GM12878 (cell line): Measurements from ENCODE around the gene CHCHD2. TPM values are rescaled to one million over a fixed set of nuclear protein-coding genes. Genes with fewer than 3 reads are reported as not detected.
A peak's percentile ranks its signal among the peaks of the same experiment; 100 is the strongest.

ENCODE experiments used
- ATAC-seq: fragments of 200-7000 bp; cut with Tn5 transposase; 3 replicates; pipeline ENCODE4 v1.9.1; 2020; ENCODE audit warnings: mild to moderate bottlenecking, moderate library complexity
- BruUV-seq: library from RNA; stranded (reverse); fragments of 400-500 nt; replicated peaks from 2 replicates; lab custom pipeline; 2021; lab: Mats Ljungman, UMichigan
- CTCF ChIA-PET: fragments of 300-600 bp; sonication (Branson Sonifier 250); formaldehyde crosslinking; extraction: SDS; loops from one replicate; lab custom pipeline; 2021; ENCODE audit warnings: inconsistent platforms; lab: Yijun Ruan, JAX
- POLR2A ChIA-PET: fragments of 350-600 bp; formaldehyde crosslinking; extraction: SDS; loops from one replicate; lab custom pipeline; 2021; ENCODE audit warnings: inconsistent platforms; lab: Charles Lee
- RAD21 ChIA-PET: fragments of 300-600 bp; sonication (Branson Sonifier 250); formaldehyde crosslinking; loops from one replicate; lab custom pipeline; 2023; ENCODE audit warnings: antibody characterized with exemption; ENCODE audit not compliant: unreplicated experiment; lab: Charles Lee
- SMC1A ChIA-PET: fragments of 300-600 bp; sonication (Branson Sonifier 250); formaldehyde crosslinking; loops from one replicate; lab custom pipeline; 2023; ENCODE audit not compliant: unreplicated experiment, uncharacterized antibody; lab: Charles Lee
- DNase-seq: peaks from one replicate; pipeline ENCODE4 v3.0.0-alpha.2; 2011; ENCODE audit warnings: low read depth, low spot score
- FAIRE-seq: peaks from 3 replicates; lab custom pipeline; 2011; peaks lifted over from hg19 to GRCh38; lab: Jason Lieb, UNC
- H2AFZ ChIP-seq: 2 replicates; pipeline ENCODE4 v1.6.0; 2011; ENCODE audit warnings: low read depth, low read length, control low read depth; ENCODE audit not compliant: control insufficient read depth
- H3K27ac ChIP-seq: 2 replicates; pipeline ENCODE4 v1.5.1; 2011; ENCODE audit warnings: control low read depth; ENCODE audit not compliant: control insufficient read depth, insufficient read depth
- H3K27me3 ChIP-seq, 2 experiments: replicated peaks in 1 of 2; 2 replicates each; pipeline versions ENCODE4 v1.6.0 to v1.6.1; 2011; ENCODE audit warnings: low read length in 1 of 2; ENCODE audit not compliant: control insufficient read depth in 2 of 2, insufficient read depth in 2 of 2
- H3K36me3 ChIP-seq, 2 experiments: 2 replicates each; pipeline ENCODE4 v1.5.1; 2011; ENCODE audit warnings: low read length in 1 of 2; ENCODE audit not compliant: control insufficient read depth in 2 of 2, insufficient read depth in 2 of 2
- H3K4me1 ChIP-seq: 2 replicates; pipeline ENCODE4 v1.6.1; 2011; ENCODE audit warnings: mild to moderate bottlenecking, low read length, moderate library complexity, mixed read lengths; ENCODE audit not compliant: control insufficient read depth, insufficient read depth
- H3K4me2 ChIP-seq: 2 replicates; pipeline ENCODE4 v1.6.0; 2011; ENCODE audit warnings: control low read depth; ENCODE audit not compliant: control insufficient read depth, insufficient read depth
- H3K4me3 ChIP-seq: fragments of 200-600 bp; sonication (generic); 2 replicates; pipeline ENCODE4 v1.5.1; 2016
- H3K79me2 ChIP-seq: 2 replicates; pipeline ENCODE4 v1.6.0; 2011; ENCODE audit warnings: low read length; ENCODE audit not compliant: control insufficient read depth, insufficient read depth
- H3K9ac ChIP-seq: 2 replicates; pipeline ENCODE4 v1.8.0; 2011; ENCODE audit warnings: low read length, control low read depth, mixed read lengths; ENCODE audit not compliant: control insufficient read depth, insufficient read depth
- H3K9me3 ChIP-seq: replicated peaks from 3 replicates; pipeline ENCODE4 v1.5.1; 2011; ENCODE audit warnings: mild to moderate bottlenecking, low read length; ENCODE audit not compliant: control insufficient read depth, insufficient read depth
- H4K20me1 ChIP-seq: 2 replicates; pipeline ENCODE4 v1.6.0; 2011; ENCODE audit not compliant: control insufficient read depth, insufficient read depth
- SMAD1 ChIP-seq: fragments of 450-650 bp; IDR thresholded peaks from 2 replicates; pipeline ENCODE4 v1.6.1; 2018; ENCODE audit warnings: mild to moderate bottlenecking, low read depth; ENCODE audit not compliant: partially characterized antibody
- SP1 ChIP-seq: IDR thresholded peaks from one replicate; pipeline ENCODE4 v1.6.1; 2011; ENCODE audit warnings: low read depth, low read length
- SPI1 ChIP-seq: IDR thresholded peaks from 2 replicates; pipeline ENCODE4 v1.6.1; 2011; ENCODE audit warnings: low read depth, mild to moderate bottlenecking, low read length, moderate library complexity, borderline replicate concordance; ENCODE audit not compliant: insufficient read depth
- ZBTB40 ChIP-seq: fragments of 450-650 bp; IDR thresholded peaks from 2 replicates; pipeline ENCODE4 v1.6.1; 2016; ENCODE audit warnings: mild to moderate bottlenecking, moderate library complexity, borderline replicate concordance
- ZNF274 ChIP-seq: IDR thresholded peaks from one replicate; pipeline ENCODE4 v1.8.0; 2011; ENCODE audit not compliant: insufficient read length, insufficient read depth
- WGBS: methylation state at CpG from one replicate; pipeline ENCODE4 v1.1.6; 2016; ENCODE audit warnings: low lambda C conversion rate; ENCODE audit not compliant: insufficient replicate concordance, insufficient coverage; ENCODE audit errors: missing lambda C conversion rate; 5-methylcytosine and 5-hydroxymethylcytosine counted together
- in situ Hi-C: fragments of 300-500 bp; cut with MboI; formaldehyde crosslinking; loops from 9 replicates; pipeline ENCODE4 v1.14.3; 2018; ENCODE audit warnings: mixed read lengths
- intact Hi-C: fragments of 100-400 bp; cut with micrococcal nuclease; formaldehyde crosslinking; loops from one replicate; pipeline ENCODE4 v1.14.2; 2022; ENCODE audit not compliant: unreplicated experiment
- polyA plus RNA-seq, 11 experiments: library from polyadenylated mRNA; depleted of rRNA in 4 of 11; unstranded in 6 of 11; stranded (reverse) in 5 of 11; fragments of >200 nt; fragmentation: Nextera tagmentation in 4 of 11; fragmentation: Illumina TruSeq in 1 of 11; extraction: Ambion mirVana in 4 of 11; extraction: Trizol in 1 of 11; gene quantifications; 1 replicate in 1 of 11; 2 replicates in 10 of 11; pipeline versions ENCODE4 v1.2.1 to v1.2.3, GENCODE V29; 2011 to 2016; ENCODE audit warnings: inconsistent platforms in 2 of 11, missing spikeins in 2 of 11, low read depth in 1 of 11
- total RNA-seq, 4 experiments: library from RNA; depleted of rRNA in 3 of 4; stranded (reverse); fragments of >200 nt in 3 of 4; fragmentation: Illumina TruSeq in 1 of 4; extraction: Trizol in 1 of 4; gene quantifications; 2 replicates each; pipeline versions ENCODE4 v1.2.1 to v1.2.3, GENCODE V29; 2013 to 2021
- TF ChIP-seq, protein P1 (sequence below): IDR thresholded peaks from 2 replicates; pipeline ENCODE4 v1.6.1; 2011; ENCODE audit warnings: borderline replicate concordance, low read depth, mild to moderate bottlenecking, moderate library complexity, low read length; ENCODE audit not compliant: insufficient read depth, poor library complexity, severe bottlenecking

CHCHD2 gene
- total and polyA plus RNA-seq, 10 of the 15 experiments (the other 5 are each of a cell fraction or from before 2014, with no cell fraction given): 97.8 to 1,291 (median 619) TPM

GRCh38 chr7:56053993-56054392, 52.3 kb downstream of the CHCHD2 start:
- intact Hi-C loops: loop anchor here (5.0 kb wide), 2 partner anchors 482 to 517 kb away; partner anchors contain the start of gene VOPP1
- ChIA-PET CTCF (interaction anchor here (0.6 to 2.1 kb wide), 6 partner anchors 9 to 90 kb away, joined by 3 to 5 read pairs (median 4); partner anchors contain the start of gene SUMF2), RAD21 (interaction anchor here (0.9 kb wide), 1 partner anchor 9 kb away, joined by 4 read pairs; no protein-coding TSS in a partner anchor), POLR2A (interaction anchor here (1.2 to 2.6 kb wide), 2 partner anchors 10 to 18 kb away, joined by 6 to 18 read pairs; partner anchors contain the start of gene SUMF2), SMC1A (interaction anchor here (1.5 kb wide), 1 partner anchor 8 kb away, joined by 5 read pairs; no protein-coding TSS in a partner anchor)
- Histone ChIP-seq H2AFZ (no peak overlapping the region), H3K27me3 (no peaks in the 10 kb centered on the region), H3K9me3 (no peaks in the 10 kb centered on the region), H3K36me3 (peaks cover 1 to 19% of the 10 kb centered on the region in 2 experiments; a peak in 3 of 4 replicates), H3K27ac (no peak overlapping the region), H3K4me1 (peaks cover 14% of the 10 kb centered on the region), H4K20me1 (no peaks in the 10 kb centered on the region; the same call in 1 of the 2 replicates), H3K4me3 (peak overlapping the region; percentile 64), H3K79me2 (peaks cover 61% of the 10 kb centered on the region), H3K4me2 (peak overlapping the region; percentile 43), H3K9ac (no peak overlapping the region)
- BruUV-seq: no TSS peak
- TF ChIP-seq, protein P1, sequence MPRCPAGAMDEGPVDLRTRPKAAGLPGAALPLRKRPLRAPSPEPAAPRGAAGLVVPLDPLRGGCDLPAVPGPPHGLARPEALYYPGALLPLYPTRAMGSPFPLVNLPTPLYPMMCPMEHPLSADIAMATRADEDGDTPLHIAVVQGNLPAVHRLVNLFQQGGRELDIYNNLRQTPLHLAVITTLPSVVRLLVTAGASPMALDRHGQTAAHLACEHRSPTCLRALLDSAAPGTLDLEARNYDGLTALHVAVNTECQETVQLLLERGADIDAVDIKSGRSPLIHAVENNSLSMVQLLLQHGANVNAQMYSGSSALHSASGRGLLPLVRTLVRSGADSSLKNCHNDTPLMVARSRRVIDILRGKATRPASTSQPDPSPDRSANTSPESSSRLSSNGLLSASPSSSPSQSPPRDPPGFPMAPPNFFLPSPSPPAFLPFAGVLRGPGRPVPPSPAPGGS: peak; percentile 29
- TF ChIP-seq ZBTB40: no peak
- no peak for TF ChIP-seq ZNF274
- TF ChIP-seq SPI1: no peak
- TF ChIP-seq SP1: no peak
- no peak for TF ChIP-seq SMAD1
- 91% methylated on average over 2 of the region's 2 CpGs for WGBS
- ATAC-seq: no peak
- in situ Hi-C loops: no loop called here
- no peak for DNase-seq
- FAIRE-seq: no peak
